RWPE1 (cell line): Measurements from ENCODE around the gene TMTC1.

ENCODE experiments used
- CTCF ChIA-PET: fragments of 350-600 bp; sonication (Branson Sonifier 250); formaldehyde crosslinking; extraction: SDS; loops from one replicate; lab custom pipeline; 2021; lab: Yijun Ruan, JAX
- POLR2A ChIA-PET: fragments of 400-600 bp; formaldehyde crosslinking; extraction: SDS; loops from one replicate; lab custom pipeline; 2020; ENCODE audit warnings: antibody characterized with exemption; ENCODE audit not compliant: low non-redundant PET; lab: Yijun Ruan, JAX
- DNase-seq: peaks from one replicate; pipeline ENCODE4 v3.0.0; 2012; ENCODE audit warnings: low spot score
- H3K27ac ChIP-seq: fragments of 450-650 bp; 2 replicates; pipeline ENCODE4 v1.5.1; 2017
- CTCF ChIP-seq: fragments of 450-650 bp; conservative IDR thresholded peaks from 2 replicates; pipeline ENCODE4 v1.5.1; 2017; ENCODE audit warnings: low read depth, mild to moderate bottlenecking

Gene TMTC1

GRCh38 chr12:29682088-29682487, 101.7 kb downstream of the TMTC1 start:
- DNase-seq = no peak
- H3K27ac ChIP-seq = no peak overlapping the region
- POLR2A ChIA-PET = no interaction called here
- no peak for TF ChIP-seq CTCF
- CTCF ChIA-PET = interaction anchor here (0.6 kb wide), 1 partner anchor 21 kb away, joined by 3 read pairs; no protein-coding TSS in a partner anchor

- ChIA-PET POLR2A (no interaction called here), CTCF (interaction anchor here (0.6 kb wide), 1 partner anchor 20 kb away, joined by 3 read pairs; no protein-coding TSS in a partner anchor)
- TF ChIP-seq CTCF = no peak
- H3K27ac ChIP-seq = no peak overlapping the region
- DNase-seq = no peak
Measured at GRCh38 chr12:29681370-29681769, 102.4 kb downstream of the TMTC1 start.

- DNase-seq = no peak
- POLR2A ChIA-PET = no interaction called here
- CTCF ChIA-PET = no interaction called here
- no peak for TF ChIP-seq CTCF
- H3K27ac ChIP-seq = no peak overlapping the region
Measured at GRCh38 chr12:29676676-29677075, 107.1 kb downstream of the TMTC1 start.

GRCh38 chr12:29674463-29674862, 109.3 kb downstream of the TMTC1 start:
- no peak overlapping the region for H3K27ac ChIP-seq
- no peak for TF ChIP-seq CTCF
- POLR2A ChIA-PET = no interaction called here
- CTCF ChIA-PET = interaction anchor here (0.6 kb wide), 1 partner anchor 1310 kb away, joined by 3 read pairs; no protein-coding TSS in a partner anchor
- no peak for DNase-seq

- TF ChIP-seq CTCF = no peak
- no peak for DNase-seq
- ChIA-PET CTCF (no interaction called here), POLR2A (no interaction called here)
- no peak overlapping the region for H3K27ac ChIP-seq
Measured at GRCh38 chr12:29673346-29673745, 110.4 kb downstream of the TMTC1 start.

- H3K27ac ChIP-seq = no peak overlapping the region
- POLR2A ChIA-PET = no interaction called here
- CTCF ChIA-PET = no interaction called here
- TF ChIP-seq CTCF = no peak
- no peak for DNase-seq
Measured at GRCh38 chr12:29672580-29672979, 111.2 kb downstream of the TMTC1 start.
